NCI-H146 (cell line): ENCODE data around the gene EMC6.
"Not testable (repeated sequence)": the region's sequence is repeated elsewhere in the genome, so short reads cannot be mapped to it uniquely, and the experiment has no call there.

ENCODE experiments used
- DNase-seq: peaks from one replicate; lab custom pipeline; 2025; lab: John Stamatoyannopoulos, UW

EMC6 gene

GRCh38 chr17:3681057-3681456, 12.4 kb downstream of the EMC6 start:
- no peak for DNase-seq

DNA sequence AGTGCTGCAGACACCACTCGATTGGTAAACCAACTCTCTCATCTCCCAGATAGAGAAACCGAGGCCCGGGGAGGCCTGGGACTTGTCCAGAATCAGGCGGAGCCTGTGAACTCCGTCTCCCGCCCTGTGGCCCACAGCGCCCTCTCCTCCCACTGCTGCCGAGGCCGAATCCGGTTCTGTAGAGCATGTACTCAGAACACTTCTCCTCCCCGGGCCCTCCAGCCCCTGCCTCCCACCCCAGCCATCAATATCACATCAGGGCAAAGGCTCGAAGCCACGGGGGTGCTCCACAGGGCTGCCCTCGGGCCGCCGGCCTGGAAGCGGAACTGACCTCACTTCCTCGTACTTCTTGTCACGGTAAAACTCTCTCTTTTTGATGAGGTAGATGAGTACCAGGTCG, 13.0 kb downstream of the EMC6 start:
- no peak for DNase-seq

DNA sequence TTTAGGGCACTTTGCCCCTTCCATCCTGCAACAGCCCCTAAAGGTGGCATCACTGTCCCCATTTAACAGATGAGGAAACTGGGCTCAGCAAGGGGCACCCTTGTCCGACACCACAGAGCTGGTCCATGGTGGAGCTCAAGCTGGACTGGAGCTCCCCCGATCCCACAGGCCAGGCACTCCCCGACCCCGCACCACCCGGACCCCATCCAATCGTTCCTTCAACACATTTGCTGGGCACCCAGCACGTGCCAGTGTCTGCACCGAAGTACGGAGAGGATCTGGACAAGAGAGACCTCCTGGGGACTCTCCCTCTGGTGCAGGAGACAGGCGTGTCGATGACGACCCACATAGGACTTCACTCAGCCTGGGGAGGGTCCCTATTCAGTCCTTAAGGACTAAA, 13.4 kb downstream of the EMC6 start:
- DNase-seq: no peak

DNA sequence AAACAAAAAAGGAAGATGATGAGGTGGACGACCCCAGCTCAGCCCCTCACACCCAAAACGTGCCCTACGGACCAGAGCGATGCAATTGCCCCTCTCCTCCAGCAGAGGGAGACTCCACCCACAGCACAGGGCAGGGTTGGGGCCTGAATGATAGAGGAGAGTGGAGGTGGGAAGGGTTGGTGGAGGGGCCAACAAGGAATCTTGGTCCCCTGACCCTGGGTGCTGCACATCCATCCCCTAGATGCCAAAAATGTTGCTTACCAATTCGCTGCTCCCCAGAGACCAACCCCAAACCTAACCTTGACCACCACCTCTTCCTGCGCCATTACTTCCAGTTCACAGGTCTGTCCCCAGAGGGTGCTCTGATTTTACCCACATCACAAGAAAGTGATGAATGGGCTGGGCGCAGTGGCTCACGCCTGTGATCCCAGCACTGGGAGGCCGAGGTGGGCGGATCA, 14.5 kb downstream of the EMC6 start:
- peak; percentile 28 for DNase-seq

GRCh38 chr17:3685174-3685573, 16.6 kb downstream of the EMC6 start:
- DNase-seq: no peak

DNA sequence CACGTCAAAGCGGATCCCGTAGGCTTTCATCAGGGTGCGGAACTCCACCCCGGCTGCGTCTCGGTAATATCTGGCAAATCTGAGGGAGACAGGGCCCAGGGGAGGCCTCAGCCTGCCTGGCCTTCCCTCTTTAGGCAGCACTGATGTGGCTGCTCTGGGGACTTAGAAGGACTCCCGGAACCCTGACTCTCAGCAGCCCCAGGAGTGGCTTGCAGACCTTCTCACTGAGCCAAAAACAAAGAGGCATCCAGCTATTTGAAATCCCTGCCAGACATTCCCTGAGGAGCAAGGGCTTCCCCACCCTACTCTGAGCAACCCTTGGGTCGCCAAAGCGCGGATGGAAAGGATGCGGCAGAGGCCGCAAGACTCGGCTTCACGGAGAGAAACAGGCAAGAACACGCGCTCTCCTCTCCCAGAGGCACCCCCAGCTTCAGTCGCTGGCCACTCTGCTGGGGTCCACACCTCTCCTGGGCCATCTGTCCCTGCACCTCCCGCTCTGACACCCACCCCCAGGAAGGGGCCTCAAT, 19.5 kb downstream of the EMC6 start:
- no peak for DNase-seq

- no peak for DNase-seq
These were observed 20.2 kb downstream of the EMC6 start for GRCh38 chr17:3688852-3689261.

DNA sequence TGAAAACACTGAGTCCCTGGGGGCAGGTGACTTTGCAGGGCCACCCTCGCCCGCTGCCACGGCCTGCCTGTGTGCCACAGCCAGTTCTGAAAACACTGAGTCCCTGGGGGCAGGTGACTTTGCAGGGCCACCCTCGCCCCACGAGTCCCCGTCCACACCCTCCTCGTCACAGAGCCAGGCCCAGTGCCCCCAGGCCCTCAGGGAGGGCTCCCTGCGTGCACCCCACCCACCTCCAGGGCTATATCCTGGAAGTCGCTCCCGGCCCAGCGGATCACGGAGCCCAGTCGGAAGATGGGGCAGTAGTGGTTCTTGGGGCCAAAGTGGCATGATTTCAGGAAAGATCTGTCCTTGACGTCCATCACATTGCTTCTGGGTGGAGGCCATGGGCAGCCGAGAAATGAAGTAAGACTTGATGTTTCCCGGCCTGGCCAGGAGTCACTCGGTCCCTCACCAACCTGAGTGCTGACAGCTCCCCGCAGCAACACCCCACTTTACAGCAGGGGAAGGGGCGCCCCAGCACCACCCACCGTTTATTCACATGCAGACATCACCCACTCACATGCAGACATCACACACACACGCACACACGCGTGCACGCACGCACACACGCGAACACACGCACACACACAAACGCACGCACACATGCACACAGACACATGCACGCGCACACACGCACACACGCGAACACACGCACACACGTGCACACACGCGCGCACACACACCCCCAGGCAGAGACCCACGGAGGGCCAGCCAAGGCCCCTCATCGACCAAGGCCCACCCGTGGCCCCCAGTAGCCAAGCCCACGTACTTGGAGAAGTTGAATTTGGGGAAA, 20.9 kb downstream of the EMC6 start:
- no peak for DNase-seq

GRCh38 chr17:3690094-3690715, 21.6 kb downstream of the EMC6 start:
- no peak for DNase-seq

GRCh38 chr17:3691617-3692067, 23.0 kb downstream of the EMC6 start:
- no peak for DNase-seq

DNA sequence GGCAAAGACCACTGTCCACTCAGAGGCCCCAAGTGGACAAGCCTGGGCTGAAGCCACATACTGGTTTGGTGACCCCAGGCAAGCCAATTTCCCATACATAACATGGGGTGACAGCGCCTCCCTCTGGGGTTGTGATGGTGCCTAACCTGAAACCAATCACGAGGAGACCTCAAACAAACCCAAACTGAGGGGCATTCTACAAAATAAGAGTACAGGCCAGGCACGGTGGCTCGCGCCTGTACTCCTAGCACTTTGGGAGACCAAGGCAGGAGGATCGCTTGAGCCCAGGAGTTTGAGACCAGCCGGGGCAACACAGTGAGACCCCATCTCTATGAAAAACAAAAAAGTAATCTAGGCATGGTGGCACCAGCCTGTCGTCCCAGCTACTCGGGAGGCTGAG, 23.7 kb downstream of the EMC6 start:
- DNase-seq: no peak

DNA sequence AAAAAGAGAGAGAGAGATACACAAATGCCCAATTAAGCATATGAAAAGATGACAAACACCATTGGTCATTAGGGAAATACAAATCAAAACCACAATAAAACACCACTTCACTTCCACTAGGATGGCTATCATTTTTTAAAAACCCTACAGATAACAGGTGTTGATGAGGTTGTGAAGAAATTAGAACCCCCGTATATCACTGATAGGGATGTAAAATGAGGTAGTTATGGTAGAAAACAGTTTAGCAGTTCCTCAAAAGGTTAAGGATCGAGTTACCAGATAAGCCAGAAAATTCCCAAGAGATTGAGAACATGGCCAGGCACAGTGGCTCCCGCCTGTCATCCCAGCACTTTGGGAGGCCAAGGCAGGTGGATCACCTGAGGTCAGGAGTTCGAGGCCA, 24.5 kb downstream of the EMC6 start:
- DNase-seq: no peak

DNA sequence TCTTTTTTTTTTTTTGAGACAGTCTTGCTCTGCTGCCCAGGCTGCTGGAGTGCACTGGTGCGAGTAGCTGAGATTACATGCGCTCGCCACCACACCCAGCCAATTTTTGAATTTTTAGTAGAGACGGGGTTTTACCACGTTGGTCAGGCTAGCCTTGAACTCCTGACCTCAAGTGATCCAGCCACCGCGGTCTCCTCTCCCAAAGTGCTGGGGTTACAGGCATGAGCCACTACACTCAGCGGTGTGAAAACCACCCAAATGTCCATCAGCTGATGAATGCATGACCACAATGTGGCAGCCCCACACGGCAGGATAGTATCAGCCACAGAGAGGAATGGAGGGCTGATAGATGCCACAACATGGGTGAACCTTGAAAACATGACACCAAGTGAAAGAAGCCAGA, 25.2 kb downstream of the EMC6 start:
- no peak for DNase-seq

- DNase-seq: peak; percentile 82
These were observed 26.6 kb downstream of the EMC6 start for GRCh38 chr17:3695129-3695722.

DNA sequence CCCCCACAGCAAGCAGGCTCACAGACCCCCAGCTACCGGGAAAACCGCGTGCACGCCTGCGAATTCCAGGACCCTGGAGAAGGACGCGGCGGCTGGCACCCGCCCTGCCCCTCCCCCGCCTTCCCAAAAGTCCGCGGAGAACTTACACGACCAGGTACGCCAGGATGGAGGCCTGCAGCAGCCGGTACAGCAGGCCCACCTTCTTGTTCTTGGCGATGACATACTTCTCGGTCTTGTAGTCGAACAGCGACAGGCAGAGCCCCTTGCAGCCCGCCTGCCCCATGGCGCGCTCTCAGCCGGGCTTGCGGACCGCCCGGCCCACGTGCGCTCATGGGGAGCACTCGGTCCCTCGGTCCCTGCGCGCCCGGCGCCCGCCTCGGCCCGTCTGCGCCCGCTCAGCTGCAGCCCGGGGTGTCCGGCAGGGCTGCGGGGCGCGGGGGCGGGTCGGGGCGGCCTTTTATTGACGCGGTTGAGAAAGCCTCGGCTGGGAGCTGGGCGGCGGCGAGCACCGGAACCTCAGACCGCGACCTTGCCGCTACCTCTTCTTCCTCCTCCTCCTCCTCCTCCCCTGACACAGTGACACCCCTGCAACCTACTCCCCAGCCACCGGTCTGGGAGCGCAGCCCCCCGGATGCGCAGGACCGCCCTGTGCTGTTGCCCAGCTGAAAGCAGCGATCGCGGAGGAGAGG, 27.3 kb downstream of the EMC6 start, which contains the start of gene P2RX5:
Gene P2RX5 (minus strand): TSS at position 433 of the 689 bp plus-strand sequence. CDS start 150 bp downstream, at position 283.
- DNase-seq: peak; percentile 50

- DNase-seq: no peak
These were observed 28.5 kb downstream of the EMC6 start for GRCh38 chr17:3697103-3697476.

DNA sequence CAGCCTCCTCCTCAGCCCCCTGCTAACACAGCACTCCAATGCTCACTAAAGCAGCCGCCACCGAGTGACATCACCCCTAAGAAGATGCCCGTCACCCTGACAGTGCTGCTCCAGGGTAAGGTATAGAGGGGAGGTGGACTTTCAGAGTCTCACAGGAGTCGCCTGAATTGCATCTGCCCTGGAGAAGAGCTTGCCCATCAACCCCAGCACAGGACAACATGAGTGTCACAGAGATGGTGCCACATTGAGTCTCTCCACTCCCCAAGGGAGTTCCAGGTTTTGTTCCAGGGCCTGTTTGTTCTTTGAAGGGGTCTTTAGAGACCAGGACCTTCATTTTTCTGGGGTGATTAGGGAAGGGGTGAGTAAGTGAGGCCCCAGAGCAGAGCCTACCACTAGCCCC, 29.5 kb downstream of the EMC6 start:
- no peak for DNase-seq

DNA sequence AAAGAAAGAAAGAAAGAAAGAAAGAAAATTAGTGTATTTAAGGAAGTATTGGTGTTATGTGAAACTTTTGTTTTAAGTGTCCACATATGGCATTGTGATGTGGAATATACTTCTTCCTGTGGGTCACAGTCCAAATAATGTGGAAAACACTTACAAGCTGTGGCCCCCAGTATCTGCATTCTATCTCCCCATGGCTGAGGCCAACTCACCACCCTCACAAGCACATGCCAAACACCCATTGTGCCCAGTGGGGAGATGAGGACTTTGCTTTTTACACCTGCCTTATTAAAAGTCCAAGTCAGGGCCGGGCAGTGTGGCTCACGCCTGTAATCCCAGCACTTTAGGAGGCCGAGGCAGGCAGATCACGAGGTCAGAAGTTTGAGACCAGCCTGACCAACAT, 31.3 kb downstream of the EMC6 start:
- DNase-seq: no peak

- DNase-seq: not testable (repeated sequence)
These were observed 33.5 kb downstream of the EMC6 start for GRCh38 chr17:3702041-3702539.

DNA sequence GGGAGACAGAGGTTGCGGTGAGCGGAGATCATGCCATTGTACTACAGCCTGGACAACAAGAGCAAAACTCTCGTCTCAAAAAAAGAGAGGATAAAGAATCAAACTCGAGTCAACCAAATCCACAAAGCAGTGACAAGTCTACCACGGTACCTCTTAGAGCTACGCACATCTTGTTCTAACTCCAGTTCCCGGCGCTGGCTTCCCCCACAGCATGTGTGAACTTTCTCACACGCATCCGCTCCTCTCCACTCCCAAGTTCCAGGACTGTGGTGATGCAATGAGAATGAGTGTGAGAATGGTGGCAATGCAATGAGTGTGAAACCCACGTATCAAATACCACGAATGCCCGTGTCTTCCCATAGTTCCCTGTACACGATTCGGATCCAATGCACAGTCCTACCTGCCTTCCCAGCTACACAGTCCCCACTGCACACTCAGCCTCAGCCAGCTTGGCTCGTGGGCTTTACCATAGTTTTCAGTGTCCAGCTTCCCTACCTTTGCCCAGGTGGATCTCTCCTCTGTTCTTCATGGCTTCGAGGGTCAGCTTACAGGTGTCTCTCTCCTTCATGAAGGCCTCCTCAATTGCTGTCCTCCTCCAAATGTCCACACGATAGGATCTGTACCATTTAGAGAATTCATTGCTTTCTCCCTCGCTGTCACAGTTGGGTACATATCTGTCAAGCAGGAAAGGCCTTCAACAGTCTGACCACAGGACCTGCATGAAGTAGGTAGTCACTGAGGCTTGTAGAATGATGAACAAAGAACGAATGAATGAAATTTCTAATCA, 36.5 kb downstream of the EMC6 start:
- DNase-seq: no peak

DNA sequence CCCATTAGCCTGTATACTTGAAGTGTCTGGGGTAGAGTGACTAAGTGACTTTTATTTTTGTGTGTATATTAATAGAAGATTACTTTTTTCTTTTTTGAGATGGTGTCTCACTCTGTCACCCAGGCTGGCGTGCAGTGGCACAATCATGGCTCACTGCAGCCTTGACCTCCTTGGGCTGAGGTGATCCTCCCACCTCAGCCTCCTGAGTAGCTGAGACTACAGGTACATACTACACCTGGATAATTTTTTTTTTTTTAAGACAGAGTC, 37.0 kb downstream of the EMC6 start:
- DNase-seq: not testable (repeated sequence)
